ENCODE measurements around the gene FAM72D. TPM values are rescaled to one million over a fixed set of nuclear protein-coding genes. Genes with fewer than 3 reads are reported as not detected.

The FAM72D gene
- 5.1 to 7.3 TPM (median 6.2 TPM) in 5 replicates for total RNA-seq (2022; extraction: Qiagen RNA extraction)

GRCh38 chr1:145095284-145096057 is at the start of gene FAM72D, which contains the start of gene SRGAP2B:
Gene FAM72D, plus strand, starts transcription at chr1:145095974. Its CDS starts 874 bp downstream, at chr1:145096848.
Gene SRGAP2B, minus strand, starts transcription at chr1:145095328. Its CDS starts 2,427 bp downstream, at chr1:145092901.

Other genes with a start within 250 kb of the FAM72D start
- 12.3 to 27.5 TPM (median 16.9 TPM) in 5 replicates for gene SRGAP2B, start 646 bp upstream of the FAM72D start, total RNA-seq (2022; extraction: Qiagen RNA extraction)
- gene PPIAL4D, start 146.2 kb downstream of the FAM72D start, total RNA-seq (2022; extraction: Qiagen RNA extraction) = not detected in 5 replicates